Stromal cell of bone marrow (primary cell): Measurements from ENCODE around the gene E2F8.
"Not testable (repeated sequence)": the region's sequence is repeated elsewhere in the genome, so short reads cannot be mapped to it uniquely, and the experiment has no call there.

Experiments
- DNase-seq: peaks from one replicate; pipeline ENCODE4 v3.0.0-alpha.2; 2012; ENCODE audit warnings: low read depth

The E2F8 gene, protein sequence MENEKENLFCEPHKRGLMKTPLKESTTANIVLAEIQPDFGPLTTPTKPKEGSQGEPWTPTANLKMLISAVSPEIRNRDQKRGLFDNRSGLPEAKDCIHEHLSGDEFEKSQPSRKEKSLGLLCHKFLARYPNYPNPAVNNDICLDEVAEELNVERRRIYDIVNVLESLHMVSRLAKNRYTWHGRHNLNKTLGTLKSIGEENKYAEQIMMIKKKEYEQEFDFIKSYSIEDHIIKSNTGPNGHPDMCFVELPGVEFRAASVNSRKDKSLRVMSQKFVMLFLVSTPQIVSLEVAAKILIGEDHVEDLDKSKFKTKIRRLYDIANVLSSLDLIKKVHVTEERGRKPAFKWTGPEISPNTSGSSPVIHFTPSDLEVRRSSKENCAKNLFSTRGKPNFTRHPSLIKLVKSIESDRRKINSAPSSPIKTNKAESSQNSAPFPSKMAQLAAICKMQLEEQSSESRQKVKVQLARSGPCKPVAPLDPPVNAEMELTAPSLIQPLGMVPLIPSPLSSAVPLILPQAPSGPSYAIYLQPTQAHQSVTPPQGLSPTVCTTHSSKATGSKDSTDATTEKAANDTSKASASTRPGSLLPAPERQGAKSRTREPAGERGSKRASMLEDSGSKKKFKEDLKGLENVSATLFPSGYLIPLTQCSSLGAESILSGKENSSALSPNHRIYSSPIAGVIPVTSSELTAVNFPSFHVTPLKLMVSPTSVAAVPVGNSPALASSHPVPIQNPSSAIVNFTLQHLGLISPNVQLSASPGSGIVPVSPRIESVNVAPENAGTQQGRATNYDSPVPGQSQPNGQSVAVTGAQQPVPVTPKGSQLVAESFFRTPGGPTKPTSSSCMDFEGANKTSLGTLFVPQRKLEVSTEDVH

GRCh38 chr11:19240420-19241259, at the start of gene E2F8:
E2F8 (minus strand) TSS chr11:19240945; CDS start chr11:19240121, 824 bp downstream.
- DNase-seq: peak; percentile 89

GRCh38 chr11:19290356-19290755, 49.6 kb upstream of the E2F8 start:
- no peak for DNase-seq

- no peak for DNase-seq
These were observed 47.5 kb upstream of the E2F8 start for GRCh38 chr11:19288256-19288655.

GRCh38 chr11:19286411-19286810, 45.7 kb upstream of the E2F8 start:
- DNase-seq: no peak

DNA sequence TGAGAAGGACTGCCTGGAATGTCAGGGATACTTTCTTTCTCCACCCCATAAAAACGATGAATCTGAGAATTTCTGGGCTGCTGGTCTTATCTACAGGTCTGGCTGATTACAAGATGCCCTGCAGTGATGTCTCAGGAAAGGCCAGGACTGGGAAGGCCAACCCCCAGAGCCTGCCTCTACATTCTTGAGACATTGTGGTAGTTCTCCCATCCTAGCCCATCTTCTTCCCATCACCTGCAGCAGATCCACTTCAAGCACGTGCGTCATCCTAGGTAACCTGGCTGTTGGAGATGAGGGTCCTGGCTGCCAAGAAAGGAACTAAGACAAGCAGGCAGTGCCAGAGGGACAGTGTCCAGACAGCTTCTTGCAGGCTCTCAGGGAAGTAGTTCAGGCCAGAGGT, 44.1 kb upstream of the E2F8 start:
- no peak for DNase-seq

GRCh38 chr11:19283991-19284390, 43.2 kb upstream of the E2F8 start:
- DNase-seq: no peak

- DNase-seq: no peak
These were observed 40.8 kb upstream of the E2F8 start for GRCh38 chr11:19281555-19281954.

DNA sequence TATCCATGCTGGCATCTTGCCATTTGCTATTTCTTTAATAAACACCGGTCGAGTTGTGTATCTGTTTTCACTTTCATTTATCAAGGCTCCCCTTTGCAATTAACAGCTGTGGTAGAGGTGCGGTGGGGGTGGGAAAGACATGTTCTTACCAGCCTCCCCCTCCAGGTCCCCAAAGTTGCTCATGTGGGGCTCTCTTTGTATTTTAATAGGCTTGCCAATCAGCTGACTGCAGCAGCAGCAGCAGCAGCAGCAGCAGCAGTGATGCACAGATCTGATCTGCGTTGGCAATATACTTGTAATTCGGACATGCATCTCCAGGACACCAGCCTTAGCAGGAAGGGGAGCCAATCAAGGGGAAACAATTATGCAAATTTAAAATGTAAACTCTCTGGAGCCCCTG, 40.3 kb upstream of the E2F8 start:
- DNase-seq: no peak

DNA sequence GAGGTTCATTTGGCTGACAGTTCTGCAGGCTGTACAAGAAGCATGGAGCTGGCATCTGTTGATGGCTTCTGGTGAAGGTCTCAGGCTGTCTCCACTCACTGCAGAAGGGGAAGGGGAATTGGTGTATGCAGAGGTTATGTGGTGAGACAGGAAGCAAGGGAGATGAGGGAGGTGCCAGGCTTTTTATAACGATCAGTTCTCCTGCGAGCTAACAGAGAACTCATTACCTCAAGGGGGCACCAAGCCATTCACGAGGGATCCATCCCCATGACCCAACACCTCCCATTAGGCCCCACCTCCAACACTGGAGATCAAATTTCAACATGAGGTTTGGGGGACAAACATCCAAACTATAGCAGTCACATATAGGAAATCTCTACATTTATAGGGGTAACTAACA, 38.7 kb upstream of the E2F8 start:
- no peak for DNase-seq

GRCh38 chr11:19276859-19277808, 36.4 kb upstream of the E2F8 start:
- no peak for DNase-seq

GRCh38 chr11:19275496-19275895, 34.8 kb upstream of the E2F8 start:
- no peak for DNase-seq

- DNase-seq: not testable (repeated sequence)
These were observed 32.5 kb upstream of the E2F8 start for GRCh38 chr11:19273219-19273618.

DNA sequence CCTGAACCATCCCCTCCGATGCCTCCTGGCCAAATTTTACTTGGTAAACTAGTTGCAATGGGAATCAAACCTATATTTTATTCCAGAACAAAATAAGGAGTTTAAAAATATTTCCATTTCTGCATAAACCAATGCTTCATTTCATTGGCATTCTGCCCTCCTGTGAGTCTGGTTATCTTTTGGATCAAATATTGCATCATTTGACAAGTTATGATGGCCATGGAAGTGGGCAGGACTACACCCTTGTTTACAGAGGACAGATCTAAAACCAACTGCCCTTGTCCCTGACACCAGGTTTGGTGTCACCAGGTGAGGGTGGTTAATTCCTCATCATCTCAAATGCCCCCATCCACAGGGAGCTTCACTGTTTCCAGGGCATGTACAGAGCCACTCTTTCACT, 28.2 kb upstream of the E2F8 start:
- DNase-seq: no peak

GRCh38 chr11:19267567-19267966, 26.8 kb upstream of the E2F8 start:
- DNase-seq: no peak

DNA sequence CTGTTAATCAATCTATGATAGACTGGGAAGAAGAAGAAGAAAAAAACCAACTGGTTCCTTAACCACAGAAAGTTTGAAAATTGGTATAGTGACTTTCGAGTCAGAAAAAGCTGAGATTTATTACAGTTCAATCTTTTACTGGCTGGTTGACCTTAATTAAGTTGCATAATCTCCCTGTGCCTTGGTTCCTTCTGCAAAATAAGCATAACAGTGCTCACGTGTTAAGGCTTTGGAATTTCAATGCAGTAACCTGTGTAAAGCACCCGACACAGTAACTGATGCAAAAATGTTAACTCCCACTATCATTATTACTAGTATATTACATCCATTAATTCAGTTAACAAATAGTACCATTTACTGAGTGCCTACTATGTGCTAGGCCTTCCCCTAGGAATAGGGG, 22.6 kb upstream of the E2F8 start:
- no peak for DNase-seq

GRCh38 chr11:19259487-19260345, 19.0 kb upstream of the E2F8 start:
- peak; percentile 28 for DNase-seq

GRCh38 chr11:19258641-19259230, 18.0 kb upstream of the E2F8 start:
- DNase-seq: no peak

DNA sequence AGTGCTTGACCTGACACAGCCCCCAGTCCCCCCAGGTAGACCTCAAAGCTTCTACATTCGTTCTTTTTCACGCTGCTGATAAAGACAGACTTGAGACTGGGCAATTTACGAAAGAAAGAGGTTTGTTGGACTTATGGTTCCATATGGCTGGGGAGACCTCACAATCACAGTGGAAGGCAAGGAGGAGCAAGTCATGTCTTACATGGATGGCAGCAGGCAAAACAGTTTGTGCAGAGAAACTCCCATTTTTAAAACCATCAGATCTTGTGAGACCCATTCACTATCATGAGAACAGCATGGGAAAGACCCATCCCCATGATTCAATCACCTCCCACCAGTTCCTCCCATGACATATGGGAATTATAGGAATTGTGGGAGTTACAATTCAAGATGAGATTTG, 13.7 kb upstream of the E2F8 start:
- DNase-seq: not testable (repeated sequence)

DNA sequence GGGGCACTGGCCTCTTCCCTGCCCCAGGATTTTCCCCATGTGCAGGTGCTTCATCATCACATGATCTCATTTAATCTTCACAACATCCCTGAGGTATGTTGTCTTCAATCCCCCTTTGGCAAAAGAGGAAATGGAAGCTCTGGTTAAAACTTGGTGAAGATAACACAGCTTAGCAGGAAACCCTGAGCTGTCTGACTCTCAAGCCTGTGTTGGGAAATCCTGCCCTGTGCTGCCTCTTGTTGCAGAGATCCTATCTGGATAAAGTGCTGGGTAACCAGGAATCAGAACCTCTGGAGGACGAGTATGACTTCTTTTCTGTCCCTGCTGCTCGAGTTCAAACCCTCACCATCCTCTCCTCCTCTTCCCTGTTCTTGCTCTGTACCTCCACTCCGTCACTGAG, 13.1 kb upstream of the E2F8 start:
- no peak for DNase-seq
